Ishikawa (cell line): ENCODE results near the gene BPNT1.

Source experiments
- CREB1 ChIP-seq: IDR thresholded peaks from 2 replicates; pipeline ENCODE4 v1.6.1; 2012; ENCODE audit warnings: low read depth
- EGR1 ChIP-seq: IDR thresholded peaks from 2 replicates; pipeline ENCODE4 v1.6.1; 2012
- EP300 ChIP-seq: IDR thresholded peaks from 2 replicates; pipeline ENCODE4 v1.6.1; 2012; ENCODE audit warnings: borderline replicate concordance
- FOXM1 ChIP-seq: IDR thresholded peaks from 2 replicates; pipeline ENCODE4 v1.6.1; 2012; ENCODE audit warnings: low read depth, borderline replicate concordance
- NFIC ChIP-seq: IDR thresholded peaks from 2 replicates; pipeline ENCODE4 v1.6.1; 2012
- RAD21 ChIP-seq: IDR thresholded peaks from 2 replicates; pipeline ENCODE4 v1.6.1; 2012; ENCODE audit warnings: low read depth
- TAF1 ChIP-seq: IDR thresholded peaks from 2 replicates; pipeline ENCODE4 v1.6.1; 2012; ENCODE audit warnings: low read depth, mild to moderate bottlenecking
- TCF12 ChIP-seq: IDR thresholded peaks from 2 replicates; pipeline ENCODE4 v1.6.1; 2012; ENCODE audit warnings: low read depth
- YY1 ChIP-seq: IDR thresholded peaks from 2 replicates; pipeline ENCODE4 v1.6.1; 2012; ENCODE audit warnings: low read depth
- ZBTB7A ChIP-seq: IDR thresholded peaks from 2 replicates; pipeline ENCODE4 v1.6.1; 2012; ENCODE audit warnings: low read depth
- TF ChIP-seq, protein P1 (sequence below): IDR thresholded peaks from 2 replicates; pipeline ENCODE4 v1.6.1; 2012; ENCODE audit warnings: low read depth, mild to moderate bottlenecking
- TF ChIP-seq, protein P2 (sequence below): IDR thresholded peaks from 2 replicates; pipeline ENCODE4 v1.6.1; 2012
- TF ChIP-seq, protein P3 (sequence below): IDR thresholded peaks from 2 replicates; pipeline ENCODE4 v1.6.1; 2012

DNA sequence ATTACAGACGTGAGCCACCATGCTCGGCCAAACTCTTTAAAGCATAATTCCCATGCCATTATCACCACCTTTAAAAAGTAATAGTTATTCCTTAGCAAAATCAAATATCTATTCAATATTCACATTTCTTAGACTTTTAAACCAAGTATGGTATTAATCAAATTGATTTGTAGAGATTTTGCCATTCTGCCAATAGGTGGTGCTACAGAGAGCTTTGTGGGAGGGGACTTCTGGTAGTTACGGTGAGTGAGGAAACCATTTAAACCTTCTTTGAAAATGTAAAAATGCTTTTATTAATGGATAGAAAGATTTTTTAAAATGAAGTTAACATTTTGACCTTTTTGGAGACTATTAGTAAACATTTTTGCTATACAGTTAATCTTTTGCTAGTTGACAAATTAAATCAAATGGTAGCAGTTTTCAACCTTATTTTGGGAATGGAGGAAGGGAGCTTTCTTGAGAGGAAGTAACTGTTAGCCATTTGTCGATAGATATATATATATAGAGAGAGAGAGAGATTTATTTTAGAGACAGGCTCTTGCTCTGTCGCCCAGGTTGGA lies 23.6 kb upstream of the BPNT1 start:
- TF ChIP-seq RAD21 (no peak), YY1 (no peak), NFIC (no peak), EP300 (no peak), TAF1 (no peak), EGR1 (no peak), ZBTB7A (no peak), CREB1 (no peak), FOXM1 (no peak), TCF12 (no peak)
- TF ChIP-seq, protein P1, sequence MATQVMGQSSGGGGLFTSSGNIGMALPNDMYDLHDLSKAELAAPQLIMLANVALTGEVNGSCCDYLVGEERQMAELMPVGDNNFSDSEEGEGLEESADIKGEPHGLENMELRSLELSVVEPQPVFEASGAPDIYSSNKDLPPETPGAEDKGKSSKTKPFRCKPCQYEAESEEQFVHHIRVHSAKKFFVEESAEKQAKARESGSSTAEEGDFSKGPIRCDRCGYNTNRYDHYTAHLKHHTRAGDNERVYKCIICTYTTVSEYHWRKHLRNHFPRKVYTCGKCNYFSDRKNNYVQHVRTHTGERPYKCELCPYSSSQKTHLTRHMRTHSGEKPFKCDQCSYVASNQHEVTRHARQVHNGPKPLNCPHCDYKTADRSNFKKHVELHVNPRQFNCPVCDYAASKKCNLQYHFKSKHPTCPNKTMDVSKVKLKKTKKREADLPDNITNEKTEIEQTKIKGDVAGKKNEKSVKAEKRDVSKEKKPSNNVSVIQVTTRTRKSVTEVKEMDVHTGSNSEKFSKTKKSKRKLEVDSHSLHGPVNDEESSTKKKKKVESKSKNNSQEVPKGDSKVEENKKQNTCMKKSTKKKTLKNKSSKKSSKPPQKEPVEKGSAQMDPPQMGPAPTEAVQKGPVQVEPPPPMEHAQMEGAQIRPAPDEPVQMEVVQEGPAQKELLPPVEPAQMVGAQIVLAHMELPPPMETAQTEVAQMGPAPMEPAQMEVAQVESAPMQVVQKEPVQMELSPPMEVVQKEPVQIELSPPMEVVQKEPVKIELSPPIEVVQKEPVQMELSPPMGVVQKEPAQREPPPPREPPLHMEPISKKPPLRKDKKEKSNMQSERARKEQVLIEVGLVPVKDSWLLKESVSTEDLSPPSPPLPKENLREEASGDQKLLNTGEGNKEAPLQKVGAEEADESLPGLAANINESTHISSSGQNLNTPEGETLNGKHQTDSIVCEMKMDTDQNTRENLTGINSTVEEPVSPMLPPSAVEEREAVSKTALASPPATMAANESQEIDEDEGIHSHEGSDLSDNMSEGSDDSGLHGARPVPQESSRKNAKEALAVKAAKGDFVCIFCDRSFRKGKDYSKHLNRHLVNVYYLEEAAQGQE = no peak
- TF ChIP-seq, protein P2, sequence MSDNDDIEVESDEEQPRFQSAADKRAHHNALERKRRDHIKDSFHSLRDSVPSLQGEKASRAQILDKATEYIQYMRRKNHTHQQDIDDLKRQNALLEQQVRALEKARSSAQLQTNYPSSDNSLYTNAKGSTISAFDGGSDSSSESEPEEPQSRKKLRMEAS = no peak
- TF ChIP-seq, protein P3, sequence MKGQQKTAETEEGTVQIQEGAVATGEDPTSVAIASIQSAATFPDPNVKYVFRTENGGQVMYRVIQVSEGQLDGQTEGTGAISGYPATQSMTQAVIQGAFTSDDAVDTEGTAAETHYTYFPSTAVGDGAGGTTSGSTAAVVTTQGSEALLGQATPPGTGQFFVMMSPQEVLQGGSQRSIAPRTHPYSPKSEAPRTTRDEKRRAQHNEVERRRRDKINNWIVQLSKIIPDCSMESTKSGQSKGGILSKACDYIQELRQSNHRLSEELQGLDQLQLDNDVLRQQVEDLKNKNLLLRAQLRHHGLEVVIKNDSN = no peak
